WTC11 (cell line): ENCODE measurements around the gene PHACTR2. TPM values are rescaled to one million over a fixed set of nuclear protein-coding genes. Genes with fewer than 3 reads are reported as not detected.

Experiments
- ATAC-seq: fragments of 200-7000 bp; cut with Tn5 transposase; 2 replicates; pipeline ENCODE4 v1.10.0; 2021; ENCODE audit warnings: mild to moderate bottlenecking, moderate library complexity
- CTCF ChIA-PET: fragments of 300-600 bp; sonication (Branson Sonifier 250); formaldehyde crosslinking; loops from one replicate; lab custom pipeline; 2021; ENCODE audit warnings: antibody characterized with exemption; lab: Charles Lee
- POLR2A ChIA-PET: fragments of 350-600 bp; sonication (Branson Sonifier 250); formaldehyde crosslinking; loops from one replicate; lab custom pipeline; 2021; ENCODE audit warnings: antibody characterized with exemption; lab: Charles Lee
- DNase-seq: peaks from one replicate; pipeline ENCODE4 v3.0.0; 2021; ENCODE audit warnings: low spot score
- H3K27ac Mint-ChIP-seq: 2 replicates; pipeline ENCODE4 v1.8.0; 2021; ENCODE audit warnings: mixed read lengths
- H3K27me3 Mint-ChIP-seq: 2 replicates; pipeline ENCODE4 v1.8.0; 2021; ENCODE audit warnings: low read depth, mild to moderate bottlenecking, moderate library complexity, mixed read lengths
- H3K36me3 Mint-ChIP-seq: 2 replicates; pipeline ENCODE4 v1.8.0; 2021; ENCODE audit warnings: mixed read lengths
- H3K4me1 Mint-ChIP-seq: 2 replicates; pipeline ENCODE4 v1.8.0; 2022; ENCODE audit warnings: mixed read lengths
- H3K4me3 Mint-ChIP-seq: 2 replicates; pipeline ENCODE4 v1.8.0; 2021; ENCODE audit warnings: mild to moderate bottlenecking, moderate library complexity, mixed read lengths
- H3K9me3 Mint-ChIP-seq: 2 replicates; pipeline ENCODE4 v1.8.0; 2021; ENCODE audit warnings: mixed read lengths
- ATF2 ChIP-seq: sonication (generic); formaldehyde crosslinking; IDR thresholded peaks from 2 replicates; pipeline ENCODE4 v1.8.1; 2022; ENCODE audit warnings: low read depth, missing genetic modification reagents, borderline replicate concordance
- CDX4 ChIP-seq: fragments of 250-450 bp; sonication (Bioruptor Pico); IDR thresholded peaks from 2 replicates; pipeline ENCODE4 v1.9.0; 2021; ENCODE audit warnings: moderate library complexity, mild to moderate bottlenecking, inconsistent platforms, borderline replicate concordance
- EMX1 ChIP-seq: fragments of 250-450 bp; sonication (Bioruptor Pico); IDR thresholded peaks from 2 replicates; pipeline ENCODE4 v1.8.0; 2021; ENCODE audit warnings: mild to moderate bottlenecking
- FOXJ3 ChIP-seq: sonication (generic); formaldehyde crosslinking; IDR thresholded peaks from 2 replicates; pipeline ENCODE4 v1.9.0; 2021; ENCODE audit warnings: missing genetic modification reagents, mild to moderate bottlenecking, borderline replicate concordance
- FOXP1 ChIP-seq: sonication (generic); formaldehyde crosslinking; IDR thresholded peaks from 2 replicates; pipeline ENCODE4 v1.8.0; 2022; ENCODE audit warnings: missing genetic modification reagents, mild to moderate bottlenecking, moderate library complexity, borderline replicate concordance
- GRHL2 ChIP-seq: fragments of 250-450 bp; sonication (Bioruptor Pico); IDR thresholded peaks from 2 replicates; pipeline ENCODE4 v1.8.0; 2022; ENCODE audit warnings: mild to moderate bottlenecking, moderate library complexity; ENCODE audit not compliant: insufficient replicate concordance, severe bottlenecking
- HMGXB4 ChIP-seq: sonication (generic); formaldehyde crosslinking; IDR thresholded peaks from 2 replicates; pipeline ENCODE4 v1.8.1; 2023; ENCODE audit warnings: mild to moderate bottlenecking, moderate library complexity, missing genetic modification reagents
- KAT7 ChIP-seq: sonication (generic); formaldehyde crosslinking; IDR thresholded peaks from 2 replicates; pipeline ENCODE4 v1.8.1; 2023; ENCODE audit warnings: missing genetic modification reagents, mild to moderate bottlenecking, borderline replicate concordance
- MAX ChIP-seq: sonication (generic); formaldehyde crosslinking; IDR thresholded peaks from 2 replicates; pipeline ENCODE4 v1.8.0; 2022; ENCODE audit warnings: mild to moderate bottlenecking, missing genetic modification reagents
- MXD4 ChIP-seq: fragments of 250-450 bp; sonication (Bioruptor Pico); IDR thresholded peaks from 2 replicates; pipeline ENCODE4 v1.8.0; 2021; ENCODE audit warnings: mild to moderate bottlenecking, moderate library complexity, borderline replicate concordance
- NFE2L1 ChIP-seq: sonication (generic); formaldehyde crosslinking; IDR thresholded peaks from 2 replicates; pipeline ENCODE4 v1.8.1; 2023; ENCODE audit warnings: missing genetic modification reagents
- RELA ChIP-seq: sonication (generic); formaldehyde crosslinking; IDR thresholded peaks from 2 replicates; pipeline ENCODE4 v1.8.1; 2022; ENCODE audit warnings: missing genetic modification reagents, mild to moderate bottlenecking, borderline replicate concordance
- SOX15 ChIP-seq: fragments of 250-450 bp; sonication (Bioruptor Pico); IDR thresholded peaks from 2 replicates; pipeline ENCODE4 v1.9.0; 2021; ENCODE audit warnings: mild to moderate bottlenecking
- TEAD1 ChIP-seq: sonication (generic); formaldehyde crosslinking; IDR thresholded peaks from 2 replicates; pipeline ENCODE4 v1.8.0; 2022; ENCODE audit warnings: mild to moderate bottlenecking, missing genetic modification reagents
- ZNF317 ChIP-seq: sonication (generic); formaldehyde crosslinking; IDR thresholded peaks from 2 replicates; pipeline ENCODE4 v1.8.1; 2023; ENCODE audit warnings: low read depth, mild to moderate bottlenecking, moderate library complexity, missing genetic modification reagents, borderline replicate concordance
- ZNF423 ChIP-seq: fragments of 250-450 bp; sonication (Bioruptor Pico); IDR thresholded peaks from 2 replicates; pipeline ENCODE4 v2.1.2; 2022; ENCODE audit warnings: mild to moderate bottlenecking, moderate library complexity
- ZNF532 ChIP-seq: fragments of 250-450 bp; sonication (Bioruptor Pico); IDR thresholded peaks from 2 replicates; pipeline ENCODE4 v1.9.0; 2021; ENCODE audit warnings: mild to moderate bottlenecking, borderline replicate concordance
- total RNA-seq: library from RNA; stranded (reverse); gene quantifications from 3 replicates; pipeline ENCODE4 v1.2.3, GENCODE V29; 2021
- TF ChIP-seq, protein P1 (sequence below): sonication (generic); formaldehyde crosslinking; IDR thresholded peaks from 2 replicates; pipeline ENCODE4 v1.8.0; 2022; ENCODE audit warnings: mild to moderate bottlenecking, missing genetic modification reagents
- TF ChIP-seq, protein P2 (sequence below): sonication (generic); formaldehyde crosslinking; IDR thresholded peaks from 2 replicates; pipeline ENCODE4 v1.8.0; 2022; ENCODE audit warnings: missing genetic modification reagents
- TF ChIP-seq, protein P3 (sequence below): sonication (generic); formaldehyde crosslinking; IDR thresholded peaks from 2 replicates; pipeline ENCODE4 v1.8.1; 2023; ENCODE audit warnings: mild to moderate bottlenecking, missing genetic modification reagents, moderate library complexity
- TF ChIP-seq, protein P4 (sequence below): sonication (generic); formaldehyde crosslinking; IDR thresholded peaks from 2 replicates; pipeline ENCODE4 v1.8.0; 2022; ENCODE audit warnings: mild to moderate bottlenecking, missing genetic modification reagents

The PHACTR2 gene
- total RNA-seq, 1 experiment from 2014 or later, result 90.5 TPM

DNA sequence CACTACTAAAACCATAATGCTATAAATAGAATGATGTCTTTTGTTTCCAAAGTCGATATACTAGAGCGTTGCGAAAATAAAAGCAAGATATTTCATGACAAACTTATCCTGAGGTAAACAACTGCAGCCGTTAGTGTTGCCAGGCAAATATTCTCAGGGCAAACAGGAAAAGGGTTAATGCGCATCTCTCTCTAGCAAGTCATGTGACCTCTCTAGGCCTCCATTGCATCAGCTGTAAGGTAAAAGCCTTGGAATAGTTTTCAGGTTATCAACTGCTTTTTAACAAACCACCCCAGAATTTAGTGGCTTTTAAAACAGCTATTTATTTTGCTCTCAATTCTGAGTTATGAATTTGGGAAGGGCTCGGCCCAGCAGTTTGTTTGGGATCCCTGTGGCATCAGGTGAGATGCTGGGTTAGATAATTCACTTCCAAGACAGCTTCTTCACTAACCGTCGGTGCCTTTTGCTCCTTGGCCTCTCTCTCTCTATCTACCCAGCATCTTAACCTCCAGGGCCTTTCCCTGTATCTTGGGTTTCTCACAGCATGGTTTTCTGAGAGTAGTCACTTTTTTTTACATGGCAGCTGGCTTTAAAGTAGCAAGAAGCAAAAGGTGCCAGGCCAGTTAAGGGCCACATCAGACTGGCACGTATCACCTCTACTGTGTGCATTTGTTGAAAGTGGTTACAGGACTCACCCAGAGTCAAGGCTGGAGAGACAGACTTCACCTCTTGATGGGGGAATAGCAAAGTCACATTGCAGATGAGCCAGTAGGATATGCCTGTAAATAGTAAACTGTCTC lies 126.2 kb downstream of the PHACTR2 start:
- Mint-ChIP-seq H3K27me3 (no peaks in the 10 kb centered on the region), H3K4me1 (peaks cover 22% of the 10 kb centered on the region), H3K4me3 (no peak overlapping the region), H3K36me3 (peaks cover 58% of the 10 kb centered on the region), H3K27ac (peak overlapping the region; percentile 79), H3K9me3 (peaks cover 20% of the 10 kb centered on the region)
- ChIA-PET CTCF (interaction anchor here (1.3 kb wide), 1 partner anchor 229 kb away, joined by 6 read pairs; no protein-coding TSS in a partner anchor), POLR2A (interaction anchor here (0.9 kb wide), 1 partner anchor 40 kb away, joined by 3 read pairs; no protein-coding TSS in a partner anchor)
- ATAC-seq (peak; percentile 52), DNase-seq (no peak)
- TF ChIP-seq KAT7 (CRISPR knock-in tag) (no peak), TEAD1 (no peak), HMGXB4 (no peak), ZNF423 (no peak), SOX15 (CRISPR knock-in tag) (no peak), FOXJ3 (CRISPR knock-in tag) (no peak), GRHL2 (CRISPR knock-in tag) (no peak), ATF2 (CRISPR knock-in tag) (no peak), CDX4 (CRISPR knock-in tag) (no peak), MAX (no peak), FOXP1 (no peak), RELA (CRISPR knock-in tag) (no peak), EMX1 (CRISPR knock-in tag) (no peak), MXD4 (CRISPR knock-in tag) (no peak), ZNF532 (CRISPR knock-in tag) (peak; percentile 86; the same call in 1 of the 2 replicates), NFE2L1 (CRISPR knock-in tag) (no peak), ZNF317 (CRISPR knock-in tag) (no peak)
- TF ChIP-seq, protein P1, sequence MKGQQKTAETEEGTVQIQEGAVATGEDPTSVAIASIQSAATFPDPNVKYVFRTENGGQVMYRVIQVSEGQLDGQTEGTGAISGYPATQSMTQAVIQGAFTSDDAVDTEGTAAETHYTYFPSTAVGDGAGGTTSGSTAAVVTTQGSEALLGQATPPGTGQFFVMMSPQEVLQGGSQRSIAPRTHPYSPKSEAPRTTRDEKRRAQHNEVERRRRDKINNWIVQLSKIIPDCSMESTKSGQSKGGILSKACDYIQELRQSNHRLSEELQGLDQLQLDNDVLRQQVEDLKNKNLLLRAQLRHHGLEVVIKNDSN (CRISPR knock-in tag), result peak; percentile 87
- TF ChIP-seq, protein P2, sequence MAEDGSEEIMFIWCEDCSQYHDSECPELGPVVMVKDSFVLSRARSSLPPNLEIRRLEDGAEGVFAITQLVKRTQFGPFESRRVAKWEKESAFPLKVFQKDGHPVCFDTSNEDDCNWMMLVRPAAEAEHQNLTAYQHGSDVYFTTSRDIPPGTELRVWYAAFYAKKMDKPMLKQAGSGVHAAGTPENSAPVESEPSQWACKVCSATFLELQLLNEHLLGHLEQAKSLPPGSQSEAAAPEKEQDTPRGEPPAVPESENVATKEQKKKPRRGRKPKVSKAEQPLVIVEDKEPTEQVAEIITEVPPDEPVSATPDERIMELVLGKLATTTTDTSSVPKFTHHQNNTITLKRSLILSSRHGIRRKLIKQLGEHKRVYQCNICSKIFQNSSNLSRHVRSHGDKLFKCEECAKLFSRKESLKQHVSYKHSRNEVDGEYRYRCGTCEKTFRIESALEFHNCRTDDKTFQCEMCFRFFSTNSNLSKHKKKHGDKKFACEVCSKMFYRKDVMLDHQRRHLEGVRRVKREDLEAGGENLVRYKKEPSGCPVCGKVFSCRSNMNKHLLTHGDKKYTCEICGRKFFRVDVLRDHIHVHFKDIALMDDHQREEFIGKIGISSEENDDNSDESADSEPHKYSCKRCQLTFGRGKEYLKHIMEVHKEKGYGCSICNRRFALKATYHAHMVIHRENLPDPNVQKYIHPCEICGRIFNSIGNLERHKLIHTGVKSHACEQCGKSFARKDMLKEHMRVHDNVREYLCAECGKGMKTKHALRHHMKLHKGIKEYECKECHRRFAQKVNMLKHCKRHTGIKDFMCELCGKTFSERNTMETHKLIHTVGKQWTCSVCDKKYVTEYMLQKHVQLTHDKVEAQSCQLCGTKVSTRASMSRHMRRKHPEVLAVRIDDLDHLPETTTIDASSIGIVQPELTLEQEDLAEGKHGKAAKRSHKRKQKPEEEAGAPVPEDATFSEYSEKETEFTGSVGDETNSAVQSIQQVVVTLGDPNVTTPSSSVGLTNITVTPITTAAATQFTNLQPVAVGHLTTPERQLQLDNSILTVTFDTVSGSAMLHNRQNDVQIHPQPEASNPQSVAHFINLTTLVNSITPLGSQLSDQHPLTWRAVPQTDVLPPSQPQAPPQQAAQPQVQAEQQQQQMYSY, result no peak
- TF ChIP-seq, protein P3, sequence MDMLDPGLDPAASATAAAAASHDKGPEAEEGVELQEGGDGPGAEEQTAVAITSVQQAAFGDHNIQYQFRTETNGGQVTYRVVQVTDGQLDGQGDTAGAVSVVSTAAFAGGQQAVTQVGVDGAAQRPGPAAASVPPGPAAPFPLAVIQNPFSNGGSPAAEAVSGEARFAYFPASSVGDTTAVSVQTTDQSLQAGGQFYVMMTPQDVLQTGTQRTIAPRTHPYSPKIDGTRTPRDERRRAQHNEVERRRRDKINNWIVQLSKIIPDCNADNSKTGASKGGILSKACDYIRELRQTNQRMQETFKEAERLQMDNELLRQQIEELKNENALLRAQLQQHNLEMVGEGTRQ, result peak; percentile 89
- TF ChIP-seq, protein P4, sequence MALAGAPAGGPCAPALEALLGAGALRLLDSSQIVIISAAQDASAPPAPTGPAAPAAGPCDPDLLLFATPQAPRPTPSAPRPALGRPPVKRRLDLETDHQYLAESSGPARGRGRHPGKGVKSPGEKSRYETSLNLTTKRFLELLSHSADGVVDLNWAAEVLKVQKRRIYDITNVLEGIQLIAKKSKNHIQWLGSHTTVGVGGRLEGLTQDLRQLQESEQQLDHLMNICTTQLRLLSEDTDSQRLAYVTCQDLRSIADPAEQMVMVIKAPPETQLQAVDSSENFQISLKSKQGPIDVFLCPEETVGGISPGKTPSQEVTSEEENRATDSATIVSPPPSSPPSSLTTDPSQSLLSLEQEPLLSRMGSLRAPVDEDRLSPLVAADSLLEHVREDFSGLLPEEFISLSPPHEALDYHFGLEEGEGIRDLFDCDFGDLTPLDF, result no peak
